Adrenal gland (tissue), 5 donors: Measurements from ENCODE around the gene SNAP47.

Source experiments
- CTCF ChIP-seq, 6 experiments: fragments of 450-650 bp in 4 of 6; fragments of 200-600 bp in 2 of 6; sonication (generic) in 1 of 6; IDR thresholded peaks; 1 replicate in 5 of 6; 2 replicates in 1 of 6; pipeline versions ENCODE4 v1.5.1 to v1.8.0; 2016 to 2021; ENCODE audit warnings: antibody characterized with exemption in 6 of 6, mild to moderate bottlenecking in 2 of 6, moderate library complexity in 1 of 6
- POLR2A ChIP-seq, 2 donors: fragments of 450-650 bp; IDR thresholded peaks; one replicate each; pipeline ENCODE4 v1.6.1; 2017; ENCODE audit warnings: antibody characterized with exemption in 2 of 2, mild to moderate bottlenecking in 2 of 2, moderate library complexity in 1 of 2
- donor health status: DM: no; HTN: no; CAD: no.

GRCh38 chr1:227816750-227817446, 81.7 kb downstream of the SNAP47 start:
- no peak for TF ChIP-seq CTCF (IDR thresholded peaks at IDR 0.05)
- no peak for TF ChIP-seq POLR2A (IDR thresholded peaks at IDR 0.05)
